ENCODE measurements around the gene EVC.
"Not testable (repeated sequence)": the region's sequence is repeated elsewhere in the genome, so short reads cannot be mapped to it uniquely, and the experiment has no call there.

The EVC gene

GRCh38 chr4:5712931-5713330 is 1.9 kb downstream of the EVC start:
- H3K27me3 Mint-ChIP-seq, result peaks cover 22% of the 10 kb centered on the region
- H3K27ac Mint-ChIP-seq, result no peak overlapping the region
- H3K9me3 Mint-ChIP-seq, result peaks cover 21% of the 10 kb centered on the region
- H3K36me3 Mint-ChIP-seq, result peaks cover 2% of the 10 kb centered on the region
- H3K4me1 Mint-ChIP-seq, result peaks cover 4% of the 10 kb centered on the region
- H3K4me3 Mint-ChIP-seq, result no peak overlapping the region
- no peak for ATAC-seq (ENCODE audit: low read depth)
- DNase-seq (ENCODE audit: low spot score in 2 of 2), result no peak

GRCh38 chr4:5713861-5714260 is 2.9 kb downstream of the EVC start:
- H3K36me3 Mint-ChIP-seq, result peaks cover 2% of the 10 kb centered on the region
- ATAC-seq (ENCODE audit: low read depth) (no peak), DNase-seq (ENCODE audit: low spot score in 2 of 2) (no peak)
- H3K4me3 Mint-ChIP-seq, result no peak overlapping the region
- H3K9me3 Mint-ChIP-seq, result peaks cover 21% of the 10 kb centered on the region
- H3K4me1 Mint-ChIP-seq, result peaks cover 4% of the 10 kb centered on the region
- H3K27ac Mint-ChIP-seq, result no peak overlapping the region
- peaks cover 20% of the 10 kb centered on the region for H3K27me3 Mint-ChIP-seq

- Mint-ChIP-seq H3K36me3 (peaks cover 2% of the 10 kb centered on the region), H3K9me3 (peaks cover 21% of the 10 kb centered on the region), H3K27me3 (peaks cover 16% of the 10 kb centered on the region), H3K4me1 (peaks cover 4% of the 10 kb centered on the region), H3K4me3 (no peak overlapping the region), H3K27ac (no peak overlapping the region)
- DNase-seq (ENCODE audit: low spot score in 2 of 2) (no peak), ATAC-seq (ENCODE audit: low read depth) (no peak)
Measured at GRCh38 chr4:5715357-5715756, 4.4 kb downstream of the EVC start.

GRCh38 chr4:5716391-5716790 is 5.4 kb downstream of the EVC start:
- H3K27me3 Mint-ChIP-seq, result peaks cover 12% of the 10 kb centered on the region
- no peak for DNase-seq (ENCODE audit: low spot score in 2 of 2)
- H3K4me1 Mint-ChIP-seq, result no peaks in the 10 kb centered on the region
- no peak for ATAC-seq (ENCODE audit: low read depth)
- no peak overlapping the region for H3K4me3 Mint-ChIP-seq
- no peak overlapping the region for H3K27ac Mint-ChIP-seq
- H3K36me3 Mint-ChIP-seq, result no peaks in the 10 kb centered on the region
- H3K9me3 Mint-ChIP-seq, result peaks cover 21% of the 10 kb centered on the region

DNA sequence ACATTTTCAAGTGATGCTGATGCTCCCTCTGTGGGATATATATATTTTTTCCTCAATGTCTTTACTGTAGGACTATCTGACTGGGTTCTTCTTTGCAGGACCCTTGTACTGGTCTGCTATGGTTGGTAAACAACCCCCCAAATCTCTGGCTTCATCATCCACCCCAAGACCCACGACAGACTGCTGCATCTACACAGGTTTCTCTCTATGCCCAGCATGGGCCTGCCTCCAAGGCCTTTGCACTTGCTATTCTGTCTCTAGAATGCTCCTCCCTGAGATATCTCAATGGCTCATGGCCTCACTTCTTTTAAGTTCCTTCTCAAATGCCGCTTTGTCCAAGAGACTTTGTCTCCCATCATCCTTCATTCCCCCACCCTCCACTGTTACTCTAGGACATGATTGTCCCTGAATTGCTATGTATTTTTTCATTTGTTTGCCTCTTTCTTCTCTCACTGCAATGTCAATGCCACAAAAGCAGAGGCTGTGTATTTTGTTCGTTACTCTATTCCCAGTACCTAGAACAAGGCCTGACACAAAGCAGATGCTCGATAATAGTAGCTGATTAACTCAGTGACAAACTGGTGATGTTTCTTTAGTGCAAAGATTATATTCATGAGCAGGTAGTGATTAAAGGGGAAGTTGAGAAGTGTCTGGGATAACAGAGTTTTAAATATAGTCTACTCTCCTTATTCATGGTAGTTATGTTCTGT is 6.6 kb downstream of the EVC start:
- Mint-ChIP-seq H3K4me1 (no peaks in the 10 kb centered on the region), H3K9me3 (peaks cover 16% of the 10 kb centered on the region), H3K36me3 (no peaks in the 10 kb centered on the region), H3K27ac (no peak overlapping the region), H3K27me3 (peaks cover 3% of the 10 kb centered on the region), H3K4me3 (no peak overlapping the region)
- DNase-seq (ENCODE audit: low spot score in 2 of 2) (no peak), ATAC-seq (ENCODE audit: low read depth) (no peak)

DNA sequence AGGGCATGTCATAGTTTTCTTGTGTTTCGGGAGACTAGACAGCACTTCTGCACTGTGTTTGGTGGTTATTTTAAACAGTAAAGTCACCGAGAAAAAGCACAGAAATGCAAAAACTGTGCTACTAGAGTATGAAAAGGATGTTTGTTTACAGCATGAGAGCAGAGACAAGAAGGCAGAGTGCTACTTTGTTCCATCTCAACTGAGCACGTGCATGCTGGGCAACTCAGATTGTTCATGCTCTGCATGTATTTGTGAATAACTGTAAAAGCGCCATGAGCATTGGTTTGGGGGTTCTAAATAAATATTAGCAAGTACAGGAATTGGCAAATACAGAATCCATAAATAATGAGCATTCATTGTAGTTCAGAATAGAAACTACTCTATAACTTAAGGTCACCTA is 7.4 kb downstream of the EVC start:
- no peak overlapping the region for H3K27ac Mint-ChIP-seq
- ATAC-seq (ENCODE audit: low read depth) (no peak), DNase-seq (ENCODE audit: low spot score in 2 of 2) (no peak)
- H3K9me3 Mint-ChIP-seq, result peaks cover 15% of the 10 kb centered on the region
- no peaks in the 10 kb centered on the region for H3K36me3 Mint-ChIP-seq
- peaks cover 2% of the 10 kb centered on the region for H3K27me3 Mint-ChIP-seq
- H3K4me3 Mint-ChIP-seq, result no peak overlapping the region
- H3K4me1 Mint-ChIP-seq, result no peaks in the 10 kb centered on the region

DNA sequence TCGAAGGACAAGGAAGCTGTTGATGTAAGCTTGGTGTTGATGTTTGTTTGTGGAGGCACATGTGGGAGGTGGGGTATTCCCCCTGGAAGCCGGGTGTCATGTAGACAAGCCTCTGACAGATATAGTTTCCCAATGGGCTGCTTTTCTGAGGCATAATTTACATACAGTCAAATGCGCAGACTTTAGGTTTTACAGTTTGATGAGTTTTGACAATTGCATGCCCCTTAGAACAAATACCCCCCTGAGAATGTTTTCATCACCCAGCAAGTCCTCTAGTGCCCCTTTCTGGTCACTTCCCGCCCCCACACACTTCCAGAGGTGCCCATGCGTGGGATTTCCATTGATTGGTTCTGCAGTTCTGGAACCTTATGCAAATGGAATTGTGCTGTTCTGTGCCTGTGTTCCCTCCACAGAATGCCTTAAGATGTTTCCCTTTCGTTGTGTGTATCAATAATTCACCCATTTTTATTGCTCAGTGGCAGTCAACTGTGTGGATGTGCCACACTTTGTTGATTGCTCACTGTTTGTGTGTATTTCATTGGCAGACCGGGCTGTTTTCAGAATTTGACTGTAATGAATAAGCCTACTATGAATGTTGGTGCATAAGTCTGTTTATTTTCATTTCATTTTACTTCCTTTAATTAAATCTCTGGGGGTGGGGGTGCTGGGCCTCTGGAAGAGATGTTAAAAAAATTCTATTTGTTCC is 8.5 kb downstream of the EVC start:
- peaks cover 12% of the 10 kb centered on the region for H3K9me3 Mint-ChIP-seq
- H3K27me3 Mint-ChIP-seq, result no peaks in the 10 kb centered on the region
- no peak for DNase-seq (ENCODE audit: low spot score in 2 of 2)
- no peak overlapping the region for H3K27ac Mint-ChIP-seq
- H3K4me1 Mint-ChIP-seq, result no peaks in the 10 kb centered on the region
- H3K4me3 Mint-ChIP-seq, result no peak overlapping the region
- no peak for ATAC-seq (ENCODE audit: low read depth)
- H3K36me3 Mint-ChIP-seq, result no peaks in the 10 kb centered on the region

GRCh38 chr4:5720157-5720850 is 9.3 kb downstream of the EVC start:
- Mint-ChIP-seq H3K4me1 (no peaks in the 10 kb centered on the region), H3K4me3 (no peak overlapping the region), H3K36me3 (no peaks in the 10 kb centered on the region), H3K27ac (no peak overlapping the region), H3K9me3 (peaks cover 12% of the 10 kb centered on the region), H3K27me3 (no peaks in the 10 kb centered on the region)
- DNase-seq (ENCODE audit: low spot score in 2 of 2) (no peak), ATAC-seq (ENCODE audit: low read depth) (no peak)

DNA sequence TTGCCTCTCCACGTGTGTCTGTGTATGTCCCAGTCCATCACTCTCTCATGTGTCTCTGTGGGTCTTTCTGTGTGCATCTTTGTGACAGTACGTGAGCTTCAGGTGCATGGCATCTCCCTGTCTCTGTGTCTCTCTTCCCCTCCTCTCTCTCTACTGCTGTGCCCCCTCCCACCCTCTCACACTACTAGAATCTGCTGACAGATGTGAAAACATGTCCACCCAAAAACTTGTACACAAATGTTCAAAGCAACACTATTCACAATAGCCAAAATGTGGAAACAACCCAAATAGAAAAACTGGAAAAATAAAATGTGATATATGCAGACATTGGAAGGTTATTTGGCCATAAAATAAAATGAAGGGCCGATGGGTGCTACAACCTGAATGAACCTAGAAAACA is 10.0 kb downstream of the EVC start:
- H3K27ac Mint-ChIP-seq, result no peak overlapping the region
- H3K4me3 Mint-ChIP-seq, result no peak overlapping the region
- peaks cover 11% of the 10 kb centered on the region for H3K9me3 Mint-ChIP-seq
- H3K27me3 Mint-ChIP-seq, result no peaks in the 10 kb centered on the region
- ATAC-seq (ENCODE audit: low read depth) (no peak), DNase-seq (ENCODE audit: low spot score in 2 of 2) (no peak)
- H3K36me3 Mint-ChIP-seq, result no peaks in the 10 kb centered on the region
- H3K4me1 Mint-ChIP-seq, result no peaks in the 10 kb centered on the region

- Mint-ChIP-seq H3K4me3 (no peak overlapping the region), H3K9me3 (peaks cover 7% of the 10 kb centered on the region), H3K27ac (no peak overlapping the region), H3K4me1 (no peaks in the 10 kb centered on the region), H3K36me3 (no peaks in the 10 kb centered on the region), H3K27me3 (no peaks in the 10 kb centered on the region)
- no peak for ATAC-seq (ENCODE audit: low read depth)
- DNase-seq (ENCODE audit: low spot score in 2 of 2), result no peak
Measured at GRCh38 chr4:5721923-5722322, 10.9 kb downstream of the EVC start.

- H3K27me3 Mint-ChIP-seq, result no peaks in the 10 kb centered on the region
Measured at GRCh38 chr4:5722328-5722727, 11.3 kb downstream of the EVC start.

GRCh38 chr4:5724377-5724776 is 13.4 kb downstream of the EVC start:
- no peak for DNase-seq (ENCODE audit: low spot score in 2 of 2)
- no peak for ATAC-seq (ENCODE audit: low read depth)
- H3K27me3 Mint-ChIP-seq, result no peaks in the 10 kb centered on the region

More at GRCh38 chr4:5722328-5722727, 11.3 kb downstream of the EVC start:
- peaks cover 4% of the 10 kb centered on the region for H3K9me3 Mint-ChIP-seq
- no peaks in the 10 kb centered on the region for H3K36me3 Mint-ChIP-seq
- H3K4me3 Mint-ChIP-seq, result no peak overlapping the region
- H3K27ac Mint-ChIP-seq, result no peak overlapping the region
- H3K4me1 Mint-ChIP-seq, result no peaks in the 10 kb centered on the region
- DNase-seq (ENCODE audit: low spot score in 2 of 2) (no peak), ATAC-seq (ENCODE audit: low read depth) (no peak)

GRCh38 chr4:5728412-5728811 is 17.4 kb downstream of the EVC start:
- not testable (repeated sequence) for DNase-seq (ENCODE audit: low spot score in 2 of 2); H3K9me3 Mint-ChIP-seq; H3K4me3 Mint-ChIP-seq; H3K36me3 Mint-ChIP-seq; ATAC-seq (ENCODE audit: low read depth); H3K27ac Mint-ChIP-seq; H3K27me3 Mint-ChIP-seq; H3K4me1 Mint-ChIP-seq

More at GRCh38 chr4:5724377-5724776, 13.4 kb downstream of the EVC start:
- Mint-ChIP-seq H3K9me3 (peaks cover 4% of the 10 kb centered on the region), H3K36me3 (no peaks in the 10 kb centered on the region), H3K27ac (no peak overlapping the region), H3K4me3 (no peak overlapping the region), H3K4me1 (no peaks in the 10 kb centered on the region)

- ATAC-seq (ENCODE audit: low read depth) (no peak), DNase-seq (ENCODE audit: low spot score in 2 of 2) (no peak)
- Mint-ChIP-seq H3K4me1 (no peaks in the 10 kb centered on the region), H3K36me3 (no peaks in the 10 kb centered on the region), H3K9me3 (peaks cover 4% of the 10 kb centered on the region), H3K27me3 (no peaks in the 10 kb centered on the region), H3K4me3 (no peak overlapping the region), H3K27ac (no peak overlapping the region)
Measured at GRCh38 chr4:5730436-5730835, 19.4 kb downstream of the EVC start.
